ENCODE data around the gene NRN1. TPM values are rescaled to one million over a fixed set of nuclear protein-coding genes. Genes with fewer than 3 reads are reported as not detected.
A peak's percentile ranks its signal among the peaks of the same experiment; 100 is the strongest.

NRN1 gene
- total and polyA plus RNA-seq, 2 donors (not counting 3 experiments of a cell fraction or from before 2014, with no cell fraction given) = 12.8 to 26.2 TPM

DNA sequence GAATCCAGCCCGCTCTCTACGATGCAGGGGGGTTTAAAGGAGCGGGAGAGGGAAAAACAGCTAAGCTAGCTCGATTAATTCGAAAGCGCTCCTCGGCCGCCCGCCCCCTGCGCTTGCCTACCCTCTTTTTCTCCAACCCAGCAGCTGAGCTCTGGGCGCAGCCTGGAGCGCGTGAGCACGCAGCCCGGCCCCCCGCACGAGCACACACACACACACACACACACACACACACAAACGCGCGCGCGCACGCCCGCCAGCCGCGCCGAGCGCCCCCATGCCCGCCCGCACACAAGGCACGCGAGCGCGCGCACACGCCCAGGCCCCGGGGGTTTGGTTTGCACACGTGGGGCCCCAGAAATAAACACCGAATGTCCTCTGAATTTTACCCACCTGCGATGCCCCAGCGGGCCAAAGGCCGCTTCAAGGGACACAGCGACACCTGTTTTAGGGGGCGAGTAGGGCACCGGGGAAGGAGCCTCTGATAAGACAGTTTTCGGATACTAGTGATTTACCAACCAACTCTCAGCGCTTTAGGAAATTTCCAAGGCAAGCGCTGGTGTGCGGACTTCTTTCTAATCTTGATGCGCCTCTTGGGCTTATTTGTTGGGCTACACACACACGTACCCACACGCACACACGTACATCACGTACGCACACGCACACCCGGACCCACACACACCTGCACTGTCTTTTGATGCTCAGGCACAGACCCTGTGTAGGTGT, 802 bp upstream of the NRN1 start:
- no peaks in the 10 kb centered on the region for H3K79me2 ChIP-seq (ENCODE audit: control insufficient read depth, insufficient read depth, low read length)
- no peaks in the 10 kb centered on the region for H3K36me3 ChIP-seq (ENCODE audit: control insufficient read depth in 2 of 2, extremely low read depth in 1 of 2, insufficient read depth in 2 of 2, low read length in 2 of 2)
- H3K9me1 ChIP-seq (replicated peaks; ENCODE audit: control insufficient read depth, extremely low read depth, insufficient read depth, low read length) = no peaks in the 10 kb centered on the region
- FAIRE-seq (no peak), DNase-seq (ENCODE audit: low read depth, low spot score) (peak; percentile 50)
- peaks cover 41 to 67% of the 10 kb centered on the region in 2 experiments for H3K27me3 ChIP-seq (ENCODE audit: control insufficient read depth in 2 of 2, insufficient read depth in 2 of 2, low read length in 2 of 2)
- ChIA-PET POLR2A (no interaction called here), CTCF (interaction anchor here (0.7 to 3.9 kb wide), 8 partner anchors 9 to 585 kb away, joined by 3 to 10 read pairs (median 4); no protein-coding TSS in a partner anchor)
- H4K20me1 ChIP-seq (replicated peaks; ENCODE audit: control insufficient read depth, extremely low read depth, insufficient read depth, low read length) = no peaks in the 10 kb centered on the region
- H3K4me1 ChIP-seq (ENCODE audit: control insufficient read depth, extremely low read depth, insufficient read depth, low read length) = peaks cover 25% of the 10 kb centered on the region
- TF ChIP-seq, protein P1, sequence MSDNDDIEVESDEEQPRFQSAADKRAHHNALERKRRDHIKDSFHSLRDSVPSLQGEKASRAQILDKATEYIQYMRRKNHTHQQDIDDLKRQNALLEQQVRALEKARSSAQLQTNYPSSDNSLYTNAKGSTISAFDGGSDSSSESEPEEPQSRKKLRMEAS (IDR thresholded peaks at IDR 0.05; ENCODE audit: insufficient read depth, insufficient read length) = no peak
- TF ChIP-seq, protein P2, sequence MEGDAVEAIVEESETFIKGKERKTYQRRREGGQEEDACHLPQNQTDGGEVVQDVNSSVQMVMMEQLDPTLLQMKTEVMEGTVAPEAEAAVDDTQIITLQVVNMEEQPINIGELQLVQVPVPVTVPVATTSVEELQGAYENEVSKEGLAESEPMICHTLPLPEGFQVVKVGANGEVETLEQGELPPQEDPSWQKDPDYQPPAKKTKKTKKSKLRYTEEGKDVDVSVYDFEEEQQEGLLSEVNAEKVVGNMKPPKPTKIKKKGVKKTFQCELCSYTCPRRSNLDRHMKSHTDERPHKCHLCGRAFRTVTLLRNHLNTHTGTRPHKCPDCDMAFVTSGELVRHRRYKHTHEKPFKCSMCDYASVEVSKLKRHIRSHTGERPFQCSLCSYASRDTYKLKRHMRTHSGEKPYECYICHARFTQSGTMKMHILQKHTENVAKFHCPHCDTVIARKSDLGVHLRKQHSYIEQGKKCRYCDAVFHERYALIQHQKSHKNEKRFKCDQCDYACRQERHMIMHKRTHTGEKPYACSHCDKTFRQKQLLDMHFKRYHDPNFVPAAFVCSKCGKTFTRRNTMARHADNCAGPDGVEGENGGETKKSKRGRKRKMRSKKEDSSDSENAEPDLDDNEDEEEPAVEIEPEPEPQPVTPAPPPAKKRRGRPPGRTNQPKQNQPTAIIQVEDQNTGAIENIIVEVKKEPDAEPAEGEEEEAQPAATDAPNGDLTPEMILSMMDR (IDR thresholded peaks at IDR 0.05; ENCODE audit: extremely low read depth in 1 of 2, insufficient read depth in 1 of 2, low read depth in 1 of 2, low read length in 2 of 2) = peak; percentile 2 to 5
- H3K4me2 ChIP-seq (ENCODE audit: insufficient read depth, low read length) = peak overlapping the region; percentile 67
- peak overlapping the region; percentile 54 to 86 (median 67) for H3K4me3 ChIP-seq (replicated peaks in 1 of 3; ENCODE audit: insufficient read depth in 1 of 3, low read depth in 1 of 3, low read length in 3 of 3)
- H3K9me3 ChIP-seq (replicated peaks; ENCODE audit: control insufficient read depth, insufficient read depth, low read length) = no peaks in the 10 kb centered on the region
- H3K27ac ChIP-seq (ENCODE audit: insufficient read depth, low read depth, low read length) = no peak overlapping the region
- intact Hi-C loops (cut with micrococcal nuclease) = loop anchor here (1.0 to 5.0 kb wide), 5 partner anchors 11 to 1305 kb away; partner anchors contain the start of gene SSR1
- dilution Hi-C loops (cut with MboI; ENCODE audit: extremely low pct_ligation_motif_present, low sequenced_read_pairs) = no loop called here
- H2AFZ ChIP-seq (ENCODE audit: low read depth, low read length) = peak overlapping the region; percentile 78
- peak overlapping the region; percentile 48 for H3K9ac ChIP-seq (replicated peaks; ENCODE audit: extremely low read depth, insufficient read depth, low read length)
- BruUV-seq (replicated peaks) = no TSS peak

DNA sequence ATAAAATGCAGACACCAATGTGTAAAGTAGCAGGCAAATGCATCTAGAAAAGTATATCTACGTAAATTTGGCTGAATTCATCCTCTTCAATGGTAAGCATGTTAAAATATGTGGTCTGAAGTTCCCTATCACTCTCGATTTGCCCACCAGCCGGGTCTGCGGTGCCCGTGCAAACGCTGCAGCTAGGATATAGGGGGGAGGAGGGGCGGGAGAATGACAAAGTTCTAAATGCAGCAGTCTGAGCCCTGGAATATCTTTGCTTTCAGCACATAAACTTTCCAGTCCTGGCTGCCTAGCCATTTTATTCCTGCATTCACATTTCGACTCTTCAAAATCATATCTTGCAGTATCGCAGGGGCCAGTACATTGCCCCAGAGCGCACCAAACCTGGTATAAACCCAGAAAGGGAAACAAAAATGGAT, 708 bp downstream of the NRN1 start:
- no peaks in the 10 kb centered on the region for H3K9me3 ChIP-seq (replicated peaks; ENCODE audit: control insufficient read depth, insufficient read depth, low read length)
- H3K27me3 ChIP-seq (ENCODE audit: control insufficient read depth in 2 of 2, insufficient read depth in 2 of 2, low read length in 2 of 2) = peaks cover 33 to 74% of the 10 kb centered on the region in 2 experiments
- H3K36me3 ChIP-seq (ENCODE audit: control insufficient read depth in 2 of 2, extremely low read depth in 1 of 2, insufficient read depth in 2 of 2, low read length in 2 of 2) = no peaks in the 10 kb centered on the region
- CTCF ChIA-PET = interaction anchor here (3.9 kb wide), 1 partner anchor 535 kb away, joined by 10 read pairs; no protein-coding TSS in a partner anchor
- H3K9me1 ChIP-seq (replicated peaks; ENCODE audit: control insufficient read depth, extremely low read depth, insufficient read depth, low read length) = no peaks in the 10 kb centered on the region
- peak overlapping the region; percentile 78 for H2AFZ ChIP-seq (ENCODE audit: low read depth, low read length)
- no TSS peak for BruUV-seq (replicated peaks)
- H3K4me1 ChIP-seq (ENCODE audit: control insufficient read depth, extremely low read depth, insufficient read depth, low read length) = peaks cover 25% of the 10 kb centered on the region
- POLR2A ChIA-PET = no interaction called here
- no peak overlapping the region for H3K27ac ChIP-seq (ENCODE audit: insufficient read depth, low read depth, low read length)
- H4K20me1 ChIP-seq (replicated peaks; ENCODE audit: control insufficient read depth, extremely low read depth, insufficient read depth, low read length) = no peaks in the 10 kb centered on the region
- DNase-seq (ENCODE audit: low read depth, low spot score) (peak; percentile 24), FAIRE-seq (peak; percentile 28)
- peak overlapping the region; percentile 54 to 86 (median 67) for H3K4me3 ChIP-seq (replicated peaks in 1 of 3; ENCODE audit: insufficient read depth in 1 of 3, low read depth in 1 of 3, low read length in 3 of 3)
- intact Hi-C loops (cut with micrococcal nuclease) (loop anchor here (5.0 kb wide), 2 partner anchors 541 to 1306 kb away; partner anchors contain the start of gene SSR1), dilution Hi-C loops (cut with MboI; ENCODE audit: extremely low pct_ligation_motif_present, low sequenced_read_pairs) (no loop called here)
- H3K4me2 ChIP-seq (ENCODE audit: insufficient read depth, low read length) = peak overlapping the region; percentile 67
- TF ChIP-seq, protein P1 (IDR thresholded peaks at IDR 0.05; ENCODE audit: insufficient read depth, insufficient read length) = no peak
- TF ChIP-seq JUN (IDR thresholded peaks at IDR 0.05; ENCODE audit: borderline replicate concordance, insufficient read depth, insufficient read length, low read depth) = no peak
- no peaks in the 10 kb centered on the region for H3K79me2 ChIP-seq (ENCODE audit: control insufficient read depth, insufficient read depth, low read length)
- H3K9ac ChIP-seq (replicated peaks; ENCODE audit: extremely low read depth, insufficient read depth, low read length) = peak overlapping the region; percentile 48

Measured in endothelial cell of umbilical vein (primary cell).